ENCODE results near the gene PXDN.
"Not testable (repeated sequence)": the region's sequence is repeated elsewhere in the genome, so short reads cannot be mapped to it uniquely, and the experiment has no call there.

The PXDN gene

GRCh38 chr2:1722692-1723091, 21.6 kb downstream of the PXDN start:
- no peak for DNase-seq (ENCODE audit: low read depth)

GRCh38 chr2:1721706-1722646, 22.3 kb downstream of the PXDN start:
- DNase-seq (ENCODE audit: low read depth) = no peak

- DNase-seq (ENCODE audit: low read depth) = no peak
Measured at GRCh38 chr2:1718339-1719220, 25.7 kb downstream of the PXDN start.

- DNase-seq (ENCODE audit: low read depth) = no peak
Measured at GRCh38 chr2:1717113-1717512, 27.2 kb downstream of the PXDN start.

GRCh38 chr2:1716441-1716840, 27.9 kb downstream of the PXDN start:
- DNase-seq (ENCODE audit: low read depth) = no peak

- not testable (repeated sequence) for DNase-seq (ENCODE audit: low read depth)
Measured at GRCh38 chr2:1716014-1716305, 28.4 kb downstream of the PXDN start.

- no peak for DNase-seq (ENCODE audit: low read depth)
Measured at GRCh38 chr2:1715184-1716013, 28.9 kb downstream of the PXDN start.

- no peak for DNase-seq (ENCODE audit: low read depth)
Measured at GRCh38 chr2:1714291-1715064, 29.8 kb downstream of the PXDN start.

GRCh38 chr2:1713839-1714236, 30.5 kb downstream of the PXDN start:
- no peak for DNase-seq (ENCODE audit: low read depth)

GRCh38 chr2:1713142-1713838, 31.0 kb downstream of the PXDN start:
- no peak for DNase-seq (ENCODE audit: low read depth)

- DNase-seq (ENCODE audit: low read depth) = no peak
Measured at GRCh38 chr2:1709946-1710560, 34.3 kb downstream of the PXDN start.

GRCh38 chr2:1709335-1709605, 35.0 kb downstream of the PXDN start:
- no peak for DNase-seq (ENCODE audit: low read depth)

GRCh38 chr2:1708476-1709334, 35.6 kb downstream of the PXDN start:
- no peak for DNase-seq (ENCODE audit: low read depth)

- no peak for DNase-seq (ENCODE audit: low read depth)
Measured at GRCh38 chr2:1707771-1708418, 36.4 kb downstream of the PXDN start.

- DNase-seq (ENCODE audit: low read depth) = not testable (repeated sequence)
Measured at GRCh38 chr2:1706089-1706841, 38.0 kb downstream of the PXDN start.

- DNase-seq (ENCODE audit: low read depth) = no peak
Measured at GRCh38 chr2:1705557-1706076, 38.7 kb downstream of the PXDN start.

- no peak for DNase-seq (ENCODE audit: low read depth)
Measured at GRCh38 chr2:1704631-1705556, 39.4 kb downstream of the PXDN start.

Measured in T follicular helper cell (primary cell).